K562 (cell line): ENCODE results near the gene TMEM126A. TPM values are rescaled to one million over a fixed set of nuclear protein-coding genes. Genes with fewer than 3 reads are reported as not detected.

Source experiments
- CBFA2T2 ChIP-seq: fragments of 450-650 bp; conservative IDR thresholded peaks from 2 replicates; pipeline ENCODE4 v1.6.1; 2017; ENCODE audit warnings: mild to moderate bottlenecking
- CBX5 ChIP-seq: IDR thresholded peaks from 2 replicates; pipeline ENCODE4 v1.6.1; 2014; ENCODE audit warnings: low read depth, borderline replicate concordance
- CREBBP ChIP-seq: IDR thresholded peaks from one replicate; pipeline ENCODE4 v1.6.1; 2012; ENCODE audit warnings: low read depth, mild to moderate bottlenecking, control low read depth, inconsistent platforms, low read length
- EWSR1 ChIP-seq: fragments of 450-650 bp; IDR thresholded peaks from 2 replicates; pipeline ENCODE4 v1.6.1; 2018; ENCODE audit warnings: borderline replicate concordance, mild to moderate bottlenecking, low read depth, moderate library complexity; ENCODE audit not compliant: partially characterized antibody
- FOXA1 ChIP-seq: fragments of 450-650 bp; IDR thresholded peaks from 2 replicates; pipeline ENCODE4 v1.6.1; 2016; ENCODE audit warnings: mild to moderate bottlenecking, borderline replicate concordance
- HEY1 ChIP-seq: fragments of 250-450 bp; sonication (Bioruptor Pico); IDR thresholded peaks from 2 replicates; pipeline ENCODE4 v1.5.0; 2020; ENCODE audit warnings: mild to moderate bottlenecking, moderate library complexity, borderline replicate concordance
- NCOA6 ChIP-seq: fragments of 450-650 bp; IDR thresholded peaks from 2 replicates; pipeline ENCODE4 v1.6.1; 2017; ENCODE audit warnings: mild to moderate bottlenecking
- NCOR1 ChIP-seq: fragments of 450-650 bp; IDR thresholded peaks from 2 replicates; pipeline ENCODE4 v1.6.1; 2016; ENCODE audit warnings: mild to moderate bottlenecking, moderate library complexity
- PCBP2 ChIP-seq: fragments of 200-400 bp; formaldehyde crosslinking; IDR thresholded peaks from 2 replicates; pipeline ENCODE4 v1.6.1; 2018; ENCODE audit warnings: low read length, low read depth, mild to moderate bottlenecking, moderate library complexity; ENCODE audit not compliant: poor library complexity, severe bottlenecking
- SLC30A9 ChIP-seq: fragments of 250-450 bp; sonication (Bioruptor Pico); IDR thresholded peaks from 2 replicates; pipeline ENCODE4 v1.8.0; 2022; ENCODE audit warnings: mild to moderate bottlenecking, moderate library complexity
- SRSF1 ChIP-seq: fragments of 200-400 bp; formaldehyde crosslinking; IDR thresholded peaks from 2 replicates; pipeline ENCODE4 v1.6.1; 2017; ENCODE audit warnings: mild to moderate bottlenecking, low read depth, low read length, moderate library complexity
- XRCC3 ChIP-seq: fragments of 450-650 bp; IDR thresholded peaks from 2 replicates; pipeline ENCODE4 v1.6.1; 2017; ENCODE audit warnings: mild to moderate bottlenecking, moderate library complexity
- YBX1 ChIP-seq: fragments of 450-650 bp; IDR thresholded peaks from 2 replicates; pipeline ENCODE4 v1.7.1; 2016; ENCODE audit warnings: mild to moderate bottlenecking
- ZBTB7A ChIP-seq: IDR thresholded peaks from 2 replicates; pipeline ENCODE4 v1.6.1; 2011; ENCODE audit warnings: low read depth, mild to moderate bottlenecking, low read length, moderate library complexity, borderline replicate concordance; ENCODE audit not compliant: control insufficient read depth
- ZKSCAN1 ChIP-seq: fragments of 150-350 bp; IDR thresholded peaks from 2 replicates; pipeline ENCODE4 v1.6.1; 2016; ENCODE audit warnings: low read depth, low read length
- ZNF507 ChIP-seq: conservative IDR thresholded peaks from 2 replicates; pipeline ENCODE4 v1.6.1; 2017; ENCODE audit warnings: missing genetic modification characterization, missing compliant biosample characterization
- polyA plus RNA-seq, 8 experiments: library from polyadenylated mRNA; depleted of rRNA in 4 of 8; stranded (reverse) in 5 of 8; unstranded in 3 of 8; fragments of >200 nt; fragmentation: Nextera tagmentation in 2 of 8; fragmentation: Illumina TruSeq in 1 of 8; extraction: Ambion mirVana in 2 of 8; extraction: Trizol in 1 of 8; gene quantifications; 2 replicates each; pipeline versions ENCODE4 v1.2.1 to v1.2.3, GENCODE V29; 2011 to 2014; ENCODE audit warnings: inconsistent platforms in 1 of 8, missing spikeins in 1 of 8
- total RNA-seq, 7 experiments: library from RNA; depleted of rRNA in 6 of 7; stranded (reverse); fragments of >200 nt in 6 of 7; fragmentation: Illumina TruSeq in 2 of 7; extraction: Trizol in 2 of 7; gene quantifications; 2 replicates each; pipeline versions ENCODE4 v1.2.1 to v1.2.3, GENCODE V29; 2011 to 2021; ENCODE audit warnings: low replicate concordance in 1 of 7
- TF ChIP-seq, protein P1 (sequence below): fragments of 450-650 bp; IDR thresholded peaks from 2 replicates; pipeline ENCODE4 v1.6.1; 2016; ENCODE audit warnings: low read depth
- TF ChIP-seq, protein P2 (sequence below): fragments of 250-450 bp; sonication (Bioruptor Pico); IDR thresholded peaks from 2 replicates; pipeline ENCODE4 v1.4.0; 2020; ENCODE audit warnings: mild to moderate bottlenecking, moderate library complexity
- TF ChIP-seq, protein P3 (sequence below): fragments of 450-650 bp; formaldehyde crosslinking; IDR thresholded peaks from 2 replicates; pipeline ENCODE4 v1.4.0; 2020; ENCODE audit warnings: mild to moderate bottlenecking

The TMEM126A gene
- total and polyA plus RNA-seq, 9 of the 15 experiments (the other 6 are each of a cell fraction or from before 2014, with no cell fraction given), result 19.3 to 154 (median 56.3) TPM

DNA sequence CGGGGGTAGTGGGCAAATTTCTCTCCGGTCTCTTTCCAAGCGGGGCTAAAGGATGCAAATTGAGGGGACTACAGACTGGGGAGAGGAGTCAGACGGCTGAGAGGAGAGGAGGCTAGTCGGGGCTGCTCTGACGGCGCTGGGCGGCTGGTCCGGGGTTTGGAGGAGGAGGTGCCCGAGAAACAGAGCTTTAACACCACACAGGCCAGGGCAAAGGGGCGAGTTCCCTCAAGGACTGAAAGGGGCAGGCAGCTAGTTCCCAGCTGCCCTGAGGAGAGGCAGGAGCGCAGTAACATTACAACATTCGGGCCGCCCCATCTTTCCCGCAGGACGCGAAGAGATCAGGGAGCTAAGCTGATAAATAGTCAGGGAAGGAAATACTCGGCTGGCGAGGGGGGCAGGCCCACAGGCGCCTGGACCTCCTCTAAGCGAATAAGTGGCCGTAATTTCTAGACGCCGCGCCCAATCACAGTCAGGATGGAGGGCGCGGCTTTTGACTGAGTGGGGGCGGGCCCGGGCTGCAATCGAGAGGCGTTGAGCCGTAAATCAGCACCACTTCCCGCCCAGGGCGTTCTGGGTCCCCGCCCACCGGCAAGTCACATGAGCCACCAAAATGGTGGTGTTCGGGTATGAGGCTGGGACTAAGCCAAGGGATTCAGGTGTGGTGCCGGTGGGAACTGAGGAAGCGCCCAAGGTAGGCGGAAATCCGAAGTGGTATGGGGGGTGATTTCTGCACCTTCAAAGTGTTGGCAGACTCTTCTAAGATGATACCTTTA is 19.6 kb upstream of the TMEM126A start, which contains the start of gene TMEM126B (continued):
- TF ChIP-seq, protein P1, sequence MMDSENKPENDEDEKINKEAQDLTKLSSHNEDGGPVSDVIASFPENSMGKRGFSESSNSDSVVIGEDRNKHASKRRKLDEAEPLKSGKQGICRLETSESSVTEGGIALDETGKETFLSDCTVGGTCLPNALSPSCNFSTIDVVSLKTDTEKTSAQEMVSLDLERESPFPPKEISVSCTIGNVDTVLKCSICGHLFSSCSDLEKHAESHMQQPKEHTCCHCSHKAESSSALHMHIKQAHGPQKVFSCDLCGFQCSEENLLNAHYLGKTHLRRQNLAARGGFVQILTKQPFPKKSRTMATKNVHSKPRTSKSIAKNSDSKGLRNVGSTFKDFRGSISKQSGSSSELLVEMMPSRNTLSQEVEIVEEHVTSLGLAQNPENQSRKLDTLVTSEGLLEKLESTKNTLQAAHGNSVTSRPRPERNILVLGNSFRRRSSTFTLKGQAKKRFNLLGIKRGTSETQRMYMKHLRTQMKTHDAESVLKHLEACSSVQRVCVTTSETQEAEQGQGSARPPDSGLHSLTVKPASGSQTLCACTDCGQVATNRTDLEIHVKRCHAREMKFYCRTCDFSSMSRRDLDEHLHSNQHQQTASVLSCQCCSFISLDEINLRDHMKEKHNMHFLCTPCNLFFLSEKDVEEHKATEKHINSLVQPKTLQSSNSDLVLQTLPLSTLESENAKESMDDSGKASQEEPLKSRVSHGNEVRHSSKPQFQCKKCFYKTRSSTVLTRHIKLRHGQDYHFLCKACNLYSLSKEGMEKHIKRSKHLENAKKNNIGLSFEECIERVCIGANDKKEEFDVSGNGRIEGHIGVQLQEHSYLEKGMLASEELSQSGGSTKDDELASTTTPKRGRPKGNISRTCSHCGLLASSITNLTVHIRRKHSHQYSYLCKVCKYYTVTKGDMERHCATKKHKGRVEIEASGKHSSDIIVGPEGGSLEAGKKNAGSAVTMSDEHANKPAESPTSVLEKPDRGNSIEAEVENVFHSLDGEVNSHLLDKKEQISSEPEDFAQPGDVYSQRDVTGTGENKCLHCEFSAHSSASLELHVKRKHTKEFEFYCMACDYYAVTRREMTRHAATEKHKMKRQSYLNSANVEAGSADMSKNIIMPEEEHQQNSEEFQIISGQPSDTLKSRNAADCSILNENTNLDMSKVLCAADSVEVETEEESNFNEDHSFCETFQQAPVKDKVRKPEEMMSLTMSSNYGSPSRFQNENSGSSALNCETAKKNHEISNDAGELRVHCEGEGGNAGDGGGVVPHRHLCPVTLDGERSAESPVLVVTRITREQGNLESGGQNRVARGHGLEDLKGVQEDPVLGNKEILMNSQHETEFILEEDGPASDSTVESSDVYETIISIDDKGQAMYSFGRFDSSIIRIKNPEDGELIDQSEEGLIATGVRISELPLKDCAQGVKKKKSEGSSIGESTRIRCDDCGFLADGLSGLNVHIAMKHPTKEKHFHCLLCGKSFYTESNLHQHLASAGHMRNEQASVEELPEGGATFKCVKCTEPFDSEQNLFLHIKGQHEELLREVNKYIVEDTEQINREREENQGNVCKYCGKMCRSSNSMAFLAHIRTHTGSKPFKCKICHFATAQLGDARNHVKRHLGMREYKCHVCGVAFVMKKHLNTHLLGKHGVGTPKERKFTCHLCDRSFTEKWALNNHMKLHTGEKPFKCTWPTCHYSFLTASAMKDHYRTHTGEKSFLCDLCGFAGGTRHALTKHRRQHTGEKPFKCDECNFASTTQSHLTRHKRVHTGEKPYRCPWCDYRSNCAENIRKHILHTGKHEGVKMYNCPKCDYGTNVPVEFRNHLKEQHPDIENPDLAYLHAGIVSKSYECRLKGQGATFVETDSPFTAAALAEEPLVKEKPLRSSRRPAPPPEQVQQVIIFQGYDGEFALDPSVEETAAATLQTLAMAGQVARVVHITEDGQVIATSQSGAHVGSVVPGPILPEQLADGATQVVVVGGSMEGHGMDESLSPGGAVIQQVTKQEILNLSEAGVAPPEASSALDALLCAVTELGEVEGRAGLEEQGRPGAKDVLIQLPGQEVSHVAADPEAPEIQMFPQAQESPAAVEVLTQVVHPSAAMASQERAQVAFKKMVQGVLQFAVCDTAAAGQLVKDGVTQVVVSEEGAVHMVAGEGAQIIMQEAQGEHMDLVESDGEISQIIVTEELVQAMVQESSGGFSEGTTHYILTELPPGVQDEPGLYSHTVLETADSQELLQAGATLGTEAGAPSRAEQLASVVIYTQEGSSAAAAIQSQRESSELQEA, result no peak
- TF ChIP-seq EWSR1 (no peak), CBFA2T2 (peak; percentile 50; the same call in 1 of the 2 replicates), PCBP2 (no peak), YBX1 (no peak), CBX5 (no peak), ZKSCAN1 (0 out of 2 replicates have a peak, but pooled peaks have one; percentile 29), NCOA6 (no peak), ZBTB7A (no peak; the same call in 1 of the 2 replicates), CREBBP (no peak), SLC30A9 (CRISPR knock-in tag) (no peak), ZNF507 (tag) (no peak), HEY1 (CRISPR knock-in tag) (no peak), NCOR1 (no peak), SRSF1 (no peak), XRCC3 (no peak), FOXA1 (no peak)
- TF ChIP-seq, protein P2, sequence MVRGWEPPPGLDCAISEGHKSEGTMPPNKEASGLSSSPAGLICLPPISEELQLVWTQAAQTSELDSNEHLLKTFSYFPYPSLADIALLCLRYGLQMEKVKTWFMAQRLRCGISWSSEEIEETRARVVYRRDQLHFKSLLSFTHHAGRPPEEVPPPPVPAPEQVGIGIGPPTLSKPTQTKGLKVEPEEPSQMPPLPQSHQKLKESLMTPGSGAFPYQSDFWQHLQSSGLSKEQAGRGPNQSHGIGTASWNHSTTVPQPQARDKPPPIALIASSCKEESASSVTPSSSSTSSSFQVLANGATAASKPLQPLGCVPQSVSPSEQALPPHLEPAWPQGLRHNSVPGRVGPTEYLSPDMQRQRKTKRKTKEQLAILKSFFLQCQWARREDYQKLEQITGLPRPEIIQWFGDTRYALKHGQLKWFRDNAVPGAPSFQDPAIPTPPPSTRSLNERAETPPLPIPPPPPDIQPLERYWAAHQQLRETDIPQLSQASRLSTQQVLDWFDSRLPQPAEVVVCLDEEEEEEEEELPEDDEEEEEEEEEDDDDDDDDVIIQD (CRISPR knock-in tag), result no peak
- TF ChIP-seq, protein P3, sequence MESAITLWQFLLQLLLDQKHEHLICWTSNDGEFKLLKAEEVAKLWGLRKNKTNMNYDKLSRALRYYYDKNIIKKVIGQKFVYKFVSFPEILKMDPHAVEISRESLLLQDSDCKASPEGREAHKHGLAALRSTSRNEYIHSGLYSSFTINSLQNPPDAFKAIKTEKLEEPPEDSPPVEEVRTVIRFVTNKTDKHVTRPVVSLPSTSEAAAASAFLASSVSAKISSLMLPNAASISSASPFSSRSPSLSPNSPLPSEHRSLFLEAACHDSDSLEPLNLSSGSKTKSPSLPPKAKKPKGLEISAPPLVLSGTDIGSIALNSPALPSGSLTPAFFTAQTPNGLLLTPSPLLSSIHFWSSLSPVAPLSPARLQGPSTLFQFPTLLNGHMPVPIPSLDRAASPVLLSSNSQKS, result no peak
